Stimulated activated CD8-positive, alpha-beta memory T cell treated with anti-CD3 and anti-CD28 coated beads, Interleukin-12 subunit alpha, Interleukin-12 subunit beta, amount 100 ng/mL, for 1 hour (primary cell): ENCODE data around the gene SIRPA.

ENCODE experiments used
- DNase-seq: peaks from one replicate; pipeline ENCODE4 v3.0.0-alpha.2; 2020; ENCODE audit warnings: low read depth

SIRPA gene

GRCh38 chr20:1870792-1871550, 24.2 kb upstream of the SIRPA start:
- no peak for DNase-seq

GRCh38 chr20:1871807-1872458, 23.3 kb upstream of the SIRPA start:
- DNase-seq: no peak

- no peak for DNase-seq
Measured at GRCh38 chr20:1872459-1873097, 22.6 kb upstream of the SIRPA start.

DNA sequence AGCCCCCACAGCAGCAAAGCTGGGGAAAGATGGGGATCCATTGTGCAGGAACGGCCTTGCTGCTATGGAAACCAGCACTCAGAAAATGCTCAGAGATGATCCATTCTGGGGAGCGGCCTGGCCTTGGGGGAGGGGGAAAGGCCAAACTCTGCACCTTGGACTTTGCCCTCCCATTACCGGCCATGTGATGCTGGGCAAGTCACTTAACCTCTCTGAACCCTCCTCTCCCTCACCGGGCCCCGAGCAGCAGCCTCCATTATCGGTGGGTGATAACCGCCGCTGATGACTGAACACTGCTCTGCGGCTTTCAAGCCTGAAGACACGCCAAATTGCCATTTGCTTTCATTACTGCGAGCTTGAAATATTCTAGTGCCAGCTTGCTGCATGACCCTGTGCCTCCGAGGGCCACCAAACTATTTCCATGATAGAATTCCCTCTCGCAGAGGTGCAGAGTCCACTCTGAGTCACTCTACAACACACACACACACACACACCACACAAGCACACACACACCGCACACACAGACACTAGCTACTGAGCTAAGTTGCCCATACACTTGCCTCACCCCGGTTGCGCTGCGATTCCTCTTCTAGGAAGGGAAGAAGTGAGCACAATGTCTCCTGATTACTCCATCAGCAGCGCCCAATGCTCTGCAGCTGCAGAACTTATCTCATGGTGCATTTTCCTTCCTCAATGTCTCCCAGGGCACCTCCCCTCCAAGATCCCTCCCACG, 20.6 kb upstream of the SIRPA start:
- no peak for DNase-seq

DNA sequence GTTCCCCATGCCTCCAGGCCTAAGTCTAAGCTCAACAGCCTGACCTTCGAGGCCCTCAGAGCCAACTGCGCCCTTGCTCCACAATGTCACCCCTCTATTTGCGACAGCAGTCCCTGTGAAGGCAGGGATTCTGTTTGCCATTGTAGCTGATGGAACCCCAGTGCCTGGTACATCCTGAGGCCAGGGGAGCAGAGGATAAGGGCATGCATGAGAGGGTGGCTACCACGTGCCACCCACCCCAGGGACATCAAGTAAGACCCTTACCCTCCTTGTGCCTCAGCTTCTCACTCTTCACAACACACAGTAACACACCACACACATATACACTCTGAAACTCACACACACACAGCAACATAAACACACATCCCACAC, 20.0 kb upstream of the SIRPA start:
- no peak for DNase-seq

GRCh38 chr20:1875762-1876161, 19.4 kb upstream of the SIRPA start:
- no peak for DNase-seq

GRCh38 chr20:1876217-1876921, 18.8 kb upstream of the SIRPA start:
- DNase-seq: no peak

- DNase-seq: no peak
Measured at GRCh38 chr20:1876975-1877608, 18.1 kb upstream of the SIRPA start.

DNA sequence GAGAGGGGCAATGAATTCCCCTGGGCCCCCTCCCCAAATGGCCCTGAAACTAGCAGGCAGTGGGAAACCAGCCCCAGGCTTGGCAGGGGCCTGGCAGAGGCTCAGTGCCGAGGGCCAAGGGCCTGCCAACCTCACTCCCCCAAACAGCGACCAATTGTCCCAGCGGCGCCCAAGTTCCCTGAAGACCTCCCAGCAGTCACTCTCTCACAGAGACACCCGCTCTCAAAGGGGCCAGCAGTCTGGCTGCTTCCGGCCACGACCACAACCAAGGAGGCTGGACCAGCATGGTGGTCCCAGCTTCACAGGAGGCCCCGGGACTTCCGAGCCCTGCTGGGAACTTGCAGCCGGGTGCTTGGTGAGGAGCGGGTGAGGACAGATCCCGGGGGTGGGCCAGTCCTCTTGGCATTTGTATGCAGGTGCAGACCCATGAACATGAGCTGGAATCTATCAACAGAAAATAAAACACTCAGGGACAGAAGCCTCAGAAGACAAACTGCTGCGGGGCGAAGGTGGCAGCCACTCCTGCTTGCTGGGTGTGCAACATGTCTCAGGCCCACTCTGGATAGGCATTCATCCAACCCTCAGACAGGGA, 17.5 kb upstream of the SIRPA start:
- no peak for DNase-seq

- no peak for DNase-seq
Measured at GRCh38 chr20:1879369-1879768, 15.8 kb upstream of the SIRPA start.

- DNase-seq: no peak
Measured at GRCh38 chr20:1879934-1880333, 15.3 kb upstream of the SIRPA start.

GRCh38 chr20:1880529-1881239, 14.5 kb upstream of the SIRPA start:
- DNase-seq: no peak

- DNase-seq: no peak
Measured at GRCh38 chr20:1881240-1881835, 13.9 kb upstream of the SIRPA start.

DNA sequence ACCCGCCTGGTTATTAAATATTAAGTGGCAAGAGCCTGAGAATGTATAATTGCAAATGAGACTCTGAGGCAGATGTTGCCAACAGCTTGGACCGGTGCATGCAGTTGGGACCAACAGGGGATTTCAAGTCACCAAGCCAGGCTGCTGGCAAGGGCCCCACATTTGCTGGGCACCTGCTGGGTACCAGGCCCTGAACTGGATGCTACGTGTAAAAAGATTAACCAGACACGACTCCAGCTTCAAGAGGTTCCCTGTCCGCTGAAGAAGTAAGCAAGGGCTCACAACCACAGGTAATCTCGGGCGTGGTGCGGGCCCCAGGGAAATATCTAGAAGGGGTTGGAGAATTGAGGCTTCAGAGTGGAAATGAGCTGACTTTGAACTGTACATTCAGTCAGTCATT, 13.2 kb upstream of the SIRPA start:
- no peak for DNase-seq

DNA sequence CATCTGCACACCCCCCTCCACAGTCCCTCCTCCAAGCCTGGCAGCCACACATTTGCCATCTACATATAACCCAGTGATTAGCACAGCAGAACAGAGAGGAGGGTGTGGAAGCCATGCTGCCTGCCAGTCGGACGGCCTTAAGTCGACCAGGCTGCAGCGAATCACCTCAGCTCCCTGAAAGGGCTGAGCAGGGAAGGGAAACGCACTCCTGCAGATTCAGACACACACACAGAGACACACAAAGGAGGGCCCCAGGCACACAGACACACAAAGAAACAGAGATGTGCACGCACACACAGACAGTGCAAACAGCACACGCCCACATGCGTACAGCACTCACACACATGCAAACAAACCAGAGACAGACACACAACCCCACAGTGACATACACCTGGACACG, 11.2 kb upstream of the SIRPA start:
- no peak for DNase-seq

DNA sequence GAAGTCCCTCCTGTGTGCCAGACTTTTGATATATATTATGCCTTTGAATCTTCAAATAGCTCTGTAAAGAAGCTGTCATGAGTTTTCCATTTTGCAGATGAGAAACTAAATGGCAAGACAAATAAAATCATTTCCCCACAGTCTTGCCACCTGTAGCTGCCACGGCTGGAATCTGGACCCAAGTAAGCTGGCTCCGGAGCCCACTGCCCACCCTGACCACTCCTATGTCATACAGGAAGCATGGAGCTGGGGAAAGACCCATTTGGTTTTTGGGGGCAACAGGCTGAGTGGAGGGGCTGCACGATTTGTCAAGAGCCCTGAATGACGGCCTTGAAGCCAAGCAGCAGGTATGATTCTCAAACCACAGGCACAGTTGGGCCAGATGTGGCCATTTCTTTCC, 10.0 kb upstream of the SIRPA start:
- no peak for DNase-seq

DNA sequence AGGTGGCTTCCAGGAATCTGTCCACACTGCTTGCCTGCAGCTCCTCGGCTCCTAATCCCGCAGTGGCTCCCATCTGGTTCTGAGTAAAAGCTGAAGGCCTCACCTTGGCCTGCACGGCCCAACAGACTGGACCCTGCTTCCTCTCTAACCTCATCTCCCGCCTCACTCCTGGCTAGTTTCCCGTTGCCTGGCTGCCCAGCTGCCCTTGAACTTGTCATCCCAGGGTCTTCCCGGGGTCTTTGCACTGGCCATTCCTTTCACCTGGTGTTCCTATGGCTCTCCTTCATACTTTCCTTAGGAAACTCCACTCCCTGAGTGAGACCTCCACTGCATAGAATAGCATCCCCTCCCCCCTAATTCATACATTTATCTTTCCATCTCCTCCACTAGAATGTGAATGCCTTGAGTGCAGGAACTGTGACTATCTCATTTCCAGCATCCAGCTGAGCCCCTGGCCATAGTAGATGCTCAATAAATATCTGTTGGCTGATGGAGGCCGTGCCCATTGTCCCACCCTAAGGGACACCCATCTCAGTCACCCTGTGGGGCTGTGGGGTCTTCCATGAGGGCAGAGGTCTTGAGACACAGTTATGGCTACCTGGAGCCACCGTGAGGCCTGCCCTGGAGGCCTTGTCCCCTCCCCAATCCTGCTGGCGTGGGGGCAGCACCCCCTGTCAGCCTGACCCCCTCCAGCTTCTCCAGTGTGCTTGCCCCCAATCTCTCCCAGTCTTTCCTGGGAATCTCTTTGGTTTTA, 9.1 kb upstream of the SIRPA start:
- no peak for DNase-seq

DNA sequence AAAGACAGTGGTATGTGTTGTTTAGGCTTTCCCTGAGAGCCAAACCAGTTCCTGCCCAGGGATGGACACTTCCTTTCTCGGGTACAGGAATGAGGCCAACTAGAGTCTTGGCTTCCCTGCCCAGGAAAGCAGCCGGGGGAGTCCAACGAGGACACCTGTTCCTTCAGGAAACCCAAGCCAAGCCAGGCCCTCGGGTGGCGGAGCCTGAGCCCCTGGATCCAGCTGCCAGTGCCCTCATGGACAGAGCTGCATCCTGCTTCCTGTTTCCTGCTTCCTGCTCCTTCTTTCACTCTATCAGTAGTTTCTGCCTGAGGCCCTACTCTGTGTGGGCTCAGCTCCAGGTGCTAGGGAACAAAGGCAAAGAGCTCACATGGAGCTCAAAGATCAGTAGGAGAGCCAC, 7.9 kb upstream of the SIRPA start:
- DNase-seq: no peak

GRCh38 chr20:1887756-1888155, 7.5 kb upstream of the SIRPA start:
- no peak for DNase-seq
